ENCODE data around the gene OGFRL1.
A peak's percentile ranks its signal among the peaks of the same experiment; 100 is the strongest.
"Not testable (repeated sequence)": the region's sequence is repeated elsewhere in the genome, so short reads cannot be mapped to it uniquely, and the experiment has no call there.

Gene OGFRL1

GRCh38 chr6:71288228-71289038, at the start of gene OGFRL1:
TSS of gene OGFRL1 (plus strand) at chr6:71288811. CDS start at chr6:71288937, 126 bp downstream.
- DNase-seq (ENCODE audit: low read depth), result peak; percentile 65

DNA sequence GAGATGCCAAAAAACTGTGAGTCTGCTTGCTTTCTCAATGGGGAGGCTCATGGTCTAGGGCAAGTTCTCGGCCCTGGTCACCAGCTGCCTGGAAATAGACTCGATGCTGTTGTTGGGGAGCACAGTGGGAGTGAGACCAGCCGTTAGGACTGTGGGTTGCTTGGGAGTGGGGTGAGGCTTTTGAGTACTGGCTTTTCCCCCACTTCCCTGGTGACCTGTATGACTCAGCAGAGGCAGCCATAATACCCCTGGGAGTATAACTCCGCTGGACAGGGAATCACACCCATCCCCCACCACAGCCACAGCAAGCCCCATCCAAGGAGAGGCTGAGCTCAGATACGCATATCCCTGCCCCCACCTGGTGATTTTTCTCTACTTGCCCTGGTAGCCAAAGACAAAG, 48.9 kb upstream of the OGFRL1 start:
- no peak for DNase-seq (ENCODE audit: low read depth)

DNA sequence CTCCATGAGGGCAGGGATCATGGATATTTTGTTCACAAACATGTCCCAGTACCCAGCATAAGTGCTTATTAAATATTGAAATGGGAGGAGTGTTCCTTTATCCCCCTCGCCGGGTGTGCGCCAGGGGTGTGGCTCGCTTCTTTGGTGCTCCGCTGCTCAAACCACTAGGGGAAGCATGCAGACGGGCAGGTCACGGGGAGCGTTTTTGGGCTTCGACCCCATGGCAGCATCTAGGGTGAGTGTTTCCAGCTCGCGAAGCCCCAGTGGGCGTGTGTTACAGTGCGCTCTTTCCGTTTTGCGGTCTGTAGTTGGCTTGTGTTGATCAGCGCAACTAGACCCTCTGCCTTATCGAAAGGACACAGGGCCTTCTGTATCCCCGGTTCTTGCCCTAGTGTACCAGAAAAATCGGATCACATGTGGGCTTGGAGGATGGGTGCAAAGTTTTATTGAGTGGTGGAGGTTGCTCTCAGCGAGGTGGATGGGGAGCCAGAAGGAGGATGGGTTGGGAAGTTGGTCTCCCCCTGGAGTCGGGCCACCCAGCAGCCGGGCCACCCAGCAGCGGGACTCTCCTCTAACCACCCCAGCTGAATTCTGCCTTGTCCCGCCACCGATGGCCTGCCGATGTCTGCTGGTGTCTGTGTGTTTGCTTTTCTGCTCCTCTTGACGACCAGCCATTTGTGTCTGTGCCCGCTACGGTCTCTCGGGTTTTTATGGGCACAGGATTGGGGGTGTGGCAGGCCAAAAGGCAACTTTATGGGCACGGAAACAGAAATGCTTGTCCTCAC, 43.2 kb upstream of the OGFRL1 start:
- no peak for DNase-seq (ENCODE audit: low read depth)

- DNase-seq (ENCODE audit: low read depth), result no peak
These were observed 42.0 kb upstream of the OGFRL1 start for GRCh38 chr6:71246596-71246995.

DNA sequence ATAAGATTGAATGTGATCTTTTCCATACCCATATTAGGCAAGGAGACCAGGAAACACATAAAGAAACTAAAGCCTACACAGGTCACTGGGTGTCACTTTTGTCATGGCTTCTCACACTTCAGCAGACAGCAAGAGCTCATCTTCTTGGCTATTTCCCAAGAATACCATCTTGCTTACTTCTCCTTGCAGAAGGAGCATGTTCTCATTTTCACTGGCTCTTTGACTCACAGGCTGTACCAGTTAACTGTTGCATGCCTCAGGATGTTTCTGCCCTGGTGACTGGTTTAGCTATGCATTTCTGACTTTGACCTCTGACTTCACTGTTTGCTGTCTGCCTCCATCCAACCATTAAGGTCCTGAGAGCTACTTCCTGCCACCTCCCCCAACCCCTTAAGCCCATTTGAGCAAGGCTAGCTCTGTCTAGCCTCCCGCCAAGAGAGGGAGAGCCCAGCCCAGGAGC, 40.3 kb upstream of the OGFRL1 start:
- no peak for DNase-seq (ENCODE audit: low read depth)

GRCh38 chr6:71248878-71249544, 39.6 kb upstream of the OGFRL1 start:
- DNase-seq (ENCODE audit: low read depth), result no peak

DNA sequence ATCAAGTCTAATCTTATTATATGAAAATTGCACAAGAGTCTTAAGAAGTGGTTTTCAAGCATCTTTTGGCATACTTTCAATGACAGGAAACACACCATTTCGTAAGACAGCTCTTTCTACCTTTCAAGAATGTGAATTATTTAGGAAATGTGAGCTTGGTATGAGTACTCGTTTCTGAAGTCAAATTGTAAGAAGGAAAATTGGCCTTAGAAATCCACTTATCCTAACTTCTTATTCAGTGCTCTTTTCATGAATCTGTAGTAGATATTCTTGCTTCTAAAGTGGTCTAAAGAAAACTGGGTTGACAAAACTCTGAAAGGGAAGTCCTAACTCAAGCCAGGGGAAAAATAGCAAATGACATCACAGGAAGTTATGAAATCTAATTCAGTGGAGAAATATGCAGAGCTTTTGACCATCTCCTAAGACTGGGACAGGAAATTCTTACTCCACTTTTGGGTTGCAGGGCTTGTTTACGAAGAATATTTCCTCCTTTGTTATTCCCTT, 38.5 kb upstream of the OGFRL1 start:
- DNase-seq (ENCODE audit: low read depth), result no peak

DNA sequence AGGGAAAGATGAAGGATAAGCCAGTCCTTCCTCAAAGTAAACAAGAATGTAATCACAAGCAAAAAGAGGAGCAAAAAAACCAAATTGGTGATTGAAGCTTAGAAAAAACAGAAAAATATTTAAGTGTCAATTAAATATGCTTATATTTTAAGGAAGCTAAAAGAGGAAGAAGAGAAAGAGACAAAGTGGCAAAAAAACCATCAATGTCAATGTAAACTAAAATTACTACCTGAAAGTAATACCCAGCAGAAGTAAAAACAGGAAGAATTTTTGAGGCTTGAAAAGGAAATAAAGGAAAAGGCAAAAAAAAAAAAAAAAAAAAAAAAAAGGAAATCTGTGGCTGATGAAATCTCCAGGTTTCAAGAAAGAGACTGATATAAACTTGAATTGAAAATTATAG, 36.2 kb upstream of the OGFRL1 start:
- DNase-seq (ENCODE audit: low read depth), result no peak

- no peak for DNase-seq (ENCODE audit: low read depth)
These were observed 35.7 kb upstream of the OGFRL1 start for GRCh38 chr6:71252960-71253359.

GRCh38 chr6:71254323-71254722, 34.3 kb upstream of the OGFRL1 start:
- DNase-seq (ENCODE audit: low read depth), result no peak

- no peak for DNase-seq (ENCODE audit: low read depth)
These were observed 30.3 kb upstream of the OGFRL1 start for GRCh38 chr6:71258078-71258866.

- no peak for DNase-seq (ENCODE audit: low read depth)
These were observed 28.6 kb upstream of the OGFRL1 start for GRCh38 chr6:71259888-71260604.

DNA sequence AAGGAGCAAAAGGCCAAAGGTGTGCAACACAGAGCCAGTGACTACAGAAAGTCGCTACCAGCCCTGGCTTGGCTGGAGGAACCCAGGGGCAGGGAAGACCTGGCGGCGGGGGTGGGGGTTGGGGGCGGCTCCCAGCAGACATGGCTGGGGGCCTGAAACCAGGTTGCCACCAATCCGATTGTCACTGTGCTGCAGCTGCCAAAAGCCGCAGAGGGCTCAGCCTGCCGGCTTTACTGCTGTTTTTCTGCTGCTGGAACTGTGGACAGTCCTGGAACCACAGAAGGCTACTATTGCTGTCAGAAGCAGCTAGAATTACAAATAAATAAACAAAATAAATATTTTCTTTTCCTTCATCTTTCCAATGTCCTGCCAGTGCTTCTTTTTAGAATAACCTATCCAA, 25.7 kb upstream of the OGFRL1 start:
- no peak for DNase-seq (ENCODE audit: low read depth)

- not testable (repeated sequence) for DNase-seq (ENCODE audit: low read depth)
These were observed 22.2 kb upstream of the OGFRL1 start for GRCh38 chr6:71266392-71266791.

- no peak for DNase-seq (ENCODE audit: low read depth)
These were observed 19.7 kb upstream of the OGFRL1 start for GRCh38 chr6:71268735-71269437.

GRCh38 chr6:71277926-71278600, 10.5 kb upstream of the OGFRL1 start:
- DNase-seq (ENCODE audit: low read depth), result no peak

DNA sequence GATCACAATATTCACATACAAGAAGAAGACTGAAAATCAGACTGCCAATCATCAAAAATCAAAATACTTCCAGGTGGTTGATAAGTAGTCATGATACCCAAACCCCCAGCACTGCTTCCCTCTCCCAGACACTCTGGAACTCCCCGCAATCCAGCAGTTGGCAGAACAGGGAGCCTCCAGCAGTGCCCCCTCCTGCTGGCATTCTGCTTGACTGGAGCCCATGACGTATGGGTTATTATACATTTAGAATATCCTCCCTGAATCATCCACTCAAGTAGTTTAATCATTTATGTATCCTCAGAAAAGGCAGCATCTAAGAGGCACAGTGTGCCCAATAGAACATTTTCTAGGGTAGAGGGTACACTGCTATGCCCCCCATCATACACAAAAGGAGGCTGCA, 9.3 kb upstream of the OGFRL1 start:
- no peak for DNase-seq (ENCODE audit: low read depth)

DNA sequence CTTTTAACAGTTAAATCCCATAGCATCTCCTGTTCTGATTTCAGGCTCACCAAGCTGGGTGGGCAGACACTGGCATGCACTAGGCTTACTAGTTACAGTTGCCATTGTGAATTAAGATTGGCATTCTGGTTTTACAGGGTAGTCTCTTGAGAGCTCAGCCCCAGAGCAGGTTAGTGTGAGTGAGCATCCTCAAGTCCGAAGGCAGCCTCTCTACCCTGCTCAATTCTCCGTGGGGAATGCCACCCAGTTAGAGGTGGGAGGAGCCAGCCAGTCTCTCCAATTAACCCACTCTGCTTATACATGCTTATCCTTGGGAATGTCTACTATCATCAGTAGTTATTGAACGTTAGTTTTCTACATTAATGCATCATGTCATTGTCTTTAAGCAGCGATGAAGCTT, 8.9 kb upstream of the OGFRL1 start:
- no peak for DNase-seq (ENCODE audit: low read depth)

- DNase-seq (ENCODE audit: low read depth), result no peak
These were observed 7.9 kb upstream of the OGFRL1 start for GRCh38 chr6:71280701-71281100.

DNA sequence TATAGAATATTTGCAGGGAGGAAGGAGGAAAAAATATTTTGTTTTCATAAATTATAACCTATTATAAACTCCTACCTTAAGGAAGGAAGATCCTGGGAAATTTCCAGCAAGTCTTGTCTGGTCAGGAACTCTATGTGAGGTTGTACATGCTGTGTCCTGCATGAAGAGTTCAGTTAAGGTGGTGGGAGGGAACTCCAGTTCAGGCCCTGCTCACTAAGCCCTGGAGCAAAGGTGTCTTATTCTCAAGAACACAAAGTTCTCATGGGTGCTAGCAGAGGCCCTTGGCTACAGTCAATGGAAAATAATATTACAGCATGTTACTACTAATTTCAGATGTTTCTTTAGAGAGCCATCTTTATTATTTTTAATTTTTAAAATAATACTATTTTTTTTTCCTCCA, 3.8 kb upstream of the OGFRL1 start:
- no peak for DNase-seq (ENCODE audit: low read depth)

Data from activated T-cell treated with anti-CD3 and anti-CD28 coated beads for 48 hours (primary cell).